ENCODE results near the gene LAMP5. TPM values are rescaled to one million over a fixed set of nuclear protein-coding genes. Genes with fewer than 3 reads are reported as not detected.

The LAMP5 gene
- total and polyA plus RNA-seq, 9 of the 15 experiments (the other 6 are each of a cell fraction or from before 2014, with no cell fraction given) = not detected

- no peak for TF ChIP-seq THAP7 (CRISPR knock-in tag; IDR thresholded peaks at IDR 0.05)
Observed at GRCh38 chr20:9475456-9475855, 38.9 kb upstream of the LAMP5 start (continued).

GRCh38 chr20:9476174-9476573 lies 38.2 kb upstream of the LAMP5 start:
- Histone ChIP-seq H3K36me3 (ENCODE audit: control insufficient read depth, insufficient read depth, low read length) (no peaks in the 10 kb centered on the region), H3K9ac (ENCODE audit: insufficient read depth in 1 of 2, low read depth in 2 of 2, low read length in 2 of 2) (no peak overlapping the region), H3K4me2 (ENCODE audit: insufficient read depth, low read length) (no peak overlapping the region), H3K27me3 (ENCODE audit: control insufficient read depth in 2 of 2, insufficient read depth in 2 of 2, low read length in 2 of 2) (no peaks in the 10 kb centered on the region), H3K9me1 (ENCODE audit: control insufficient read depth, insufficient read depth, low read length) (no peaks in the 10 kb centered on the region), H3K4me3 (no peak overlapping the region), H2AFZ (ENCODE audit: low read depth, low read length) (no peak overlapping the region), H3K27ac (ENCODE audit: extremely low read depth, low read depth, low read length) (no peak overlapping the region), H4K20me1 (replicated peaks; ENCODE audit: control insufficient read depth, insufficient read depth, low read length) (no peaks in the 10 kb centered on the region), H3K9me3 (replicated peaks; ENCODE audit: control insufficient read depth, insufficient read depth, low read depth, low read length) (no peaks in the 10 kb centered on the region), H3K79me2 (ENCODE audit: control insufficient read depth, insufficient read depth, low read length) (no peaks in the 10 kb centered on the region), H3K4me1 (replicated peaks in 1 of 2; ENCODE audit: control insufficient read depth in 2 of 2, insufficient read depth in 2 of 2, low read length in 2 of 2) (no peaks in the 10 kb centered on the region)
- no TSS peak for BruUV-seq (replicated peaks)
- in situ Hi-C loops (cut with MboI) (no loop called here), intact Hi-C loops (cut with micrococcal nuclease) (no loop called here)
- DNase-seq (ENCODE audit: extremely low read depth in 1 of 4, low spot score in 3 of 4) (no peak), FAIRE-seq (no peak), ATAC-seq (no peak)
- ChIA-PET CTCF (ENCODE audit: low intra/inter-chr PET ratio) (no interaction called here), POLR2A (no interaction called here)
- WGBS (ENCODE audit: insufficient coverage, low coverage, missing lambda C conversion rate) = 3% methylated on average over 4 of the region's 4 CpGs
- TF ChIP-seq CXXC5 (CRISPR knock-in tag; IDR thresholded peaks at IDR 0.05) = no peak
- TF ChIP-seq STAG1 (CRISPR knock-in tag; IDR thresholded peaks at IDR 0.05; ENCODE audit: borderline replicate concordance) = no peak
- no peak for TF ChIP-seq ZNF239 (CRISPR knock-in tag; IDR thresholded peaks at IDR 0.05)
- TF ChIP-seq NONO (IDR thresholded peaks at IDR 0.05; ENCODE audit: low read depth in 2 of 2, low read length in 1 of 2) = no peak
- no peak for TF ChIP-seq PPARD (CRISPR knock-in tag; IDR thresholded peaks at IDR 0.05)
- TF ChIP-seq BDP1 (IDR thresholded peaks at IDR 0.05; ENCODE audit: insufficient read depth, insufficient read length) = no peak
- TF ChIP-seq MAFF (IDR thresholded peaks at IDR 0.05; ENCODE audit: low read length) = no peak
- no peak for TF ChIP-seq SAFB (IDR thresholded peaks at IDR 0.05; ENCODE audit: borderline replicate concordance, low read depth, low read length)
- no peak for TF ChIP-seq SNIP1 (IDR thresholded peaks at IDR 0.05; ENCODE audit: low read depth)
- no peak for TF ChIP-seq ZNF311 (CRISPR knock-in tag; IDR thresholded peaks at IDR 0.05)
- no peak for TF ChIP-seq FOS (IDR thresholded peaks at IDR 0.05; ENCODE audit: extremely low read depth, insufficient read length)
- no peak for TF ChIP-seq CBX5 (IDR thresholded peaks at IDR 0.05; ENCODE audit: borderline replicate concordance, low read depth)
- TF ChIP-seq, protein P1, sequence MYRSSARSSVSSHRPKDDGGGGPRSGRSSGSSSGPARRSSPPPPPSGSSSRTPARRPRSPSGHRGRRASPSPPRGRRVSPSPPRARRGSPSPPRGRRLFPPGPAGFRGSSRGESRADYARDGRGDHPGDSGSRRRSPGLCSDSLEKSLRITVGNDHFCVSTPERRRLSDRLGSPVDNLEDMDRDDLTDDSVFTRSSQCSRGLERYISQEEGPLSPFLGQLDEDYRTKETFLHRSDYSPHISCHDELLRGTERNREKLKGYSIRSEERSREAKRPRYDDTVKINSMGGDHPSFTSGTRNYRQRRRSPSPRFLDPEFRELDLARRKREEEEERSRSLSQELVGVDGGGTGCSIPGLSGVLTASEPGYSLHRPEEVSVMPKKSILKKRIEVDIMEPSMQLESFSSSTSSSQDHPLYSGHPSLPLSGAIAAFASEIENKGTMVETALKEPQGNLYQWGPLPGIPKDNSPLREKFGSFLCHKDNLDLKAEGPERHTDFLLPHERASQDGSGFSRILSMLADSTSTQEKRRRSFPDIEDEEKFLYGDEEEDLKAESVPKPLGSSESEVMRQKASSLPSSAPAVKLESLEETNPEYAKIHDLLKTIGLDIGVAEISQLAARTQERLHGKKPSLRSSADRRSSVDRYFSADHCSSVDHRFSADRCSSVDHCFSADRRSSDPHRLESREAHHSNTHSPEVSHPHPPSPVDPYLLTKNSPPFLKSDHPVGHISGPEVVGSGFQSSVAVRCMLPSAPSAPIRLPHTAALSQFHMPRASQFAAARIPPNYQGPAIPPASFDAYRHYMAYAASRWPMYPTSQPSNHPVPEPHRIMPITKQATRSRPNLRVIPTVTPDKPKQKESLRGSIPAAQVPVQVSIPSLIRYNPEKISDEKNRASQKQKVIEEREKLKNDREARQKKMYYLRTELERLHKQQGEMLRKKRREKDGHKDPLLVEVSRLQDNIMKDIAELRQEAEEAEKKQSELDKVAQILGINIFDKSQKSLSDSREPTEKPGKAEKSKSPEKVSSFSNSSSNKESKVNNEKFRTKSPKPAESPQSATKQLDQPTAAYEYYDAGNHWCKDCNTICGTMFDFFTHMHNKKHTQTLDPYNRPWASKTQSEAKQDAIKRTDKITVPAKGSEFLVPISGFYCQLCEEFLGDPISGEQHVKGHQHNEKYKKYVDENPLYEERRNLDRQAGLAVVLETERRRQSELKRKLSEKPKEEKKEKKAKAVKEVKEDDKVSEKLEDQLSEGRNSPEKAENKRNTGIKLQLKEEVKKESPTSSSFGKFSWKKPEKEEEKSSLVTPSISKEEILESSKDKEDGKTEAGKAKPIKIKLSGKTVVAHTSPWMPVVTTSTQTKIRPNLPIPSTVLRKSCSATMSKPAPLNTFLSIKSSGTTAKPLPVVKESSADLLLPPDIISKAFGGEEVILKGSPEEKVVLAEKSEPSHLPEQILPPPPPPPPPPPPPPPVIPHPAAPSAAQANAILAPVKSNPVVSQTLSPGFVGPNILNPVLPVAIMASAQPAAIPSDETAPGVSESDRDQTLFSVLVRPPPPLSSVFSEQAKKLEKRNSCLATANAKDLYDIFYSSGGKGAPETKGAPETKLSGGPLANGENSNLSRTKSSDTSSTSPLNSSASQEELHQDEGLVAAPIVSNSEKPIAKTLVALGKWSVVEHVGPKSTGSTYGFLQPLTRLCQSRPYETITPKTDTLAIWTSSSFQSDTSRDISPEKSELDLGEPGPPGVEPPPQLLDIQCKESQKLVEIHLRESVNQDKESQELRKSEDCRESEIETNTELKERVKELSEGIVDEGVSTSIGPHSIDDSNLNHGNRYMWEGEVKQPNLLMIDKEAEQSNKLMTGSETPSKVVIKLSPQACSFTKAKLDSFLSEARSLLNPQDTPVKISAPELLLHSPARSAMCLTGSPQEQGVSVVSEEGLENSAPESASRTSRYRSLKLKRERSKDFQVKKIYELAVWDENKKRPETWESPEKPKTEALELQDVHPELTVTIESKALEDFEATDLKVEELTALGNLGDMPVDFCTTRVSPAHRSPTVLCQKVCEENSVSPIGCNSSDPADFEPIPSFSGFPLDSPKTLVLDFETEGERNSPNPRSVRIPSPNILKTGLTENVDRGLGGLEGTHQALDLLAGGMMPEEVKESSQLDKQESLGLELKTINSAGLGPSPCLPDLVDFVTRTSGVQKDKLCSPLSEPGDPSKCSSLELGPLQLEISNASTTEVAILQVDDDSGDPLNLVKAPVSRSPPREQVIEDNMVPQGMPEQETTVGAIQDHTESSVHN (IDR thresholded peaks at IDR 0.05; ENCODE audit: borderline replicate concordance in 1 of 2, low read depth in 1 of 2) = no peak
- no peak for TF ChIP-seq GABPB2 (CRISPR knock-in tag; conservative IDR thresholded peaks at IDR 0.05)

All from K562 (cell line).